Measurements from ENCODE around the gene MRPL4. TPM values are rescaled to one million over a fixed set of nuclear protein-coding genes. Genes with fewer than 3 reads are reported as not detected.

The MRPL4 gene
- total and polyA plus RNA-seq, 2 of the 13 experiments (the other 11 are each of a cell fraction or from before 2014, with no cell fraction given), result 40.6 to 42.5 TPM

GRCh38 chr19:10290876-10291553 lies 39.0 kb downstream of the MRPL4 start (continued):
- TF ChIP-seq BCL3 (CRISPR knock-in tag; IDR thresholded peaks at IDR 0.05), result peak; percentile 63; the same call in 1 of the 2 replicates
- no peak for TF ChIP-seq ZNF891 (CRISPR knock-in tag; IDR thresholded peaks at IDR 0.05)
- TF ChIP-seq ZNF737 (CRISPR knock-in tag; IDR thresholded peaks at IDR 0.05; ENCODE audit: borderline replicate concordance), result no peak
- TF ChIP-seq ZNF367 (CRISPR knock-in tag; IDR thresholded peaks at IDR 0.05; ENCODE audit: borderline replicate concordance), result no peak
- no peak for TF ChIP-seq THRA (CRISPR knock-in tag; IDR thresholded peaks at IDR 0.05; ENCODE audit: borderline replicate concordance)
- no peak for TF ChIP-seq GATA4 (IDR thresholded peaks at IDR 0.05; ENCODE audit: borderline replicate concordance, low read depth)
- TF ChIP-seq KDM5B (CRISPR knock-in tag; IDR thresholded peaks at IDR 0.05; ENCODE audit: borderline replicate concordance), result 0 out of 2 replicates have a peak, but pooled peaks have one; percentile 55
- TF ChIP-seq NR2C2 (CRISPR knock-in tag; IDR thresholded peaks at IDR 0.05; ENCODE audit: borderline replicate concordance), result no peak
- no peak for TF ChIP-seq CEBPG (CRISPR knock-in tag; IDR thresholded peaks at IDR 0.05)
- no peak for TF ChIP-seq TAF15 (IDR thresholded peaks at IDR 0.05; ENCODE audit: low read depth, low read length, poor library complexity, severe bottlenecking)
- TF ChIP-seq TRAFD1 (CRISPR knock-in tag; IDR thresholded peaks at IDR 0.05; ENCODE audit: borderline replicate concordance), result no peak
- 0 out of 2 replicates have a peak, but pooled peaks have one; percentile 4 for TF ChIP-seq ZNF672 (CRISPR knock-in tag; IDR thresholded peaks at IDR 0.05)
- no peak for TF ChIP-seq ZIK1 (CRISPR knock-in tag; IDR thresholded peaks at IDR 0.05; ENCODE audit: borderline replicate concordance, low read depth)
- TF ChIP-seq ZNF792 (CRISPR knock-in tag; IDR thresholded peaks at IDR 0.05), result no peak
- TF ChIP-seq GFI1 (CRISPR knock-in tag; IDR thresholded peaks at IDR 0.05; ENCODE audit: borderline replicate concordance), result no peak
- no peak for TF ChIP-seq WIZ (CRISPR knock-in tag; IDR thresholded peaks at IDR 0.05)
- TF ChIP-seq KLF13 (CRISPR knock-in tag; IDR thresholded peaks at IDR 0.05), result no peak
- TF ChIP-seq ZNF296 (CRISPR knock-in tag; conservative IDR thresholded peaks at IDR 0.05), result no peak
- 0 out of 2 replicates have a peak, but pooled peaks have one; percentile 5 for TF ChIP-seq CSRNP1 (CRISPR knock-in tag; IDR thresholded peaks at IDR 0.05)
- TF ChIP-seq ZFP41 (CRISPR knock-in tag; IDR thresholded peaks at IDR 0.05; ENCODE audit: borderline replicate concordance), result no peak
- TF ChIP-seq SIX4 (CRISPR knock-in tag; IDR thresholded peaks at IDR 0.05), result no peak
- no peak for TF ChIP-seq SRSF1 (optimal IDR thresholded peaks at IDR 0.05; ENCODE audit: low read depth, low read length)
- no peak for TF ChIP-seq TBL1XR1 (IDR thresholded peaks at IDR 0.05; ENCODE audit: borderline replicate concordance, low read length, partially characterized antibody)

Measured in HepG2 (cell line).